PFSK-1 (cell line): ENCODE measurements around the gene COQ9.

ENCODE experiments used
- POLR2AphosphoS5 ChIP-seq: IDR thresholded peaks from 2 replicates; pipeline ENCODE4 v1.6.1; 2012; ENCODE audit warnings: low read depth, mild to moderate bottlenecking, control low read depth, low read length, moderate library complexity
- SIN3A ChIP-seq: IDR thresholded peaks from 2 replicates; pipeline ENCODE4 v1.6.1; 2012; ENCODE audit warnings: mild to moderate bottlenecking, low read length, moderate library complexity, borderline replicate concordance; ENCODE audit not compliant: insufficient read depth
- TAF1 ChIP-seq: IDR thresholded peaks from 2 replicates; pipeline ENCODE4 v1.6.1; 2012; ENCODE audit warnings: low read length, control low read depth, borderline replicate concordance; ENCODE audit not compliant: insufficient read depth

DNA sequence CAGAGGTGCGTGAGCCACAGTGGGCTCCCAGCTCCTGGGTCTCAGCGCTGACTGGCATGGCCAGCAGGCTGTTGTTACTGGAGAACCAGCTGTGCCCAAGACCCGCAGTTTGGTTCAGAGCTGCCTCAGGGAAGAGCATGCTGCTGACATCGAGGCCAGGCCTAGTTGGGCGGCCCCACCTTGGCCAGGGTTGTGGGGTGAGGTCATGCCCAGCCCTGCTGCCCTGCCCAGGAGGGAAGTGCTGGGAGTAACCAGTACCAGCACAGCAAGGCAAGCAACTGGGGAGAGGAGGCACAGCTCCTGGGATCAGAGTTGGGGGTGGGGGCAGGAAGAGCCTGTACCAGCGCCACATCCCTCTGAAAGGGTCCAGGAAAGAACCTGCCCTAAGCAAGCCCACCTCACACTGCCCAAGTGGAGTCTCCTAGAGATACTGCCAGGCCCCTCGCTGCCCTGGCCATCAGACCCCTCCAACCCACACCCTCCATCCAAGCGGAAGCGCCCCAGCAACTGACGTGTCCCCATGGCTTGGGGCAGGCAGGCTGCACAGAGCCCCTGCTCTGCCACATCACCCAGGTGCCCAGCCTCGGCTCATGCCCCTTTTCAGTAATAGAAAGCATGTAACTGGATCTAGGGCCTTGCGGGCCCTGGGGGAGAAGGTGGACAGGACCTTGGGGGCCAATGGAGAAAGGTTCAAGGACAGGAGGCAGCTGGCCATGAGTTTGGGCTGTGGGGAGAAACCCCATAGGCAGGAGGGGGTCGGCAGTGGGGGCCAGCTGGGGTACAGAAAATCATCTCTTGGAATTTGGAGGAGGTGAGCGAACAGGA, 38.0 kb downstream of the COQ9 start:
- no peak for TF ChIP-seq POLR2AphosphoS5
- TF ChIP-seq TAF1 = no peak
- TF ChIP-seq SIN3A = no peak
